HG03175 (cell line): ENCODE measurements around the gene IGFN1.
"Not testable (repeated sequence)": the region's sequence is repeated elsewhere in the genome, so short reads cannot be mapped to it uniquely, and the experiment has no call there.

Source experiments
- ATAC-seq: cut with Tn5 transposase; IDR thresholded peaks from one replicate; pipeline ENCODE4 v1.9.1; 2021; ENCODE audit warnings: mild to moderate bottlenecking, moderate library complexity; ENCODE audit not compliant: unreplicated experiment

Gene IGFN1

GRCh38 chr1:201163036-201163435 is 27.6 kb upstream of the IGFN1 start:
- not testable (repeated sequence) for ATAC-seq

- no peak for ATAC-seq
Measured at GRCh38 chr1:201163707-201164106, 26.9 kb upstream of the IGFN1 start.

GRCh38 chr1:201164645-201165044 is 26.0 kb upstream of the IGFN1 start:
- ATAC-seq = no peak

DNA sequence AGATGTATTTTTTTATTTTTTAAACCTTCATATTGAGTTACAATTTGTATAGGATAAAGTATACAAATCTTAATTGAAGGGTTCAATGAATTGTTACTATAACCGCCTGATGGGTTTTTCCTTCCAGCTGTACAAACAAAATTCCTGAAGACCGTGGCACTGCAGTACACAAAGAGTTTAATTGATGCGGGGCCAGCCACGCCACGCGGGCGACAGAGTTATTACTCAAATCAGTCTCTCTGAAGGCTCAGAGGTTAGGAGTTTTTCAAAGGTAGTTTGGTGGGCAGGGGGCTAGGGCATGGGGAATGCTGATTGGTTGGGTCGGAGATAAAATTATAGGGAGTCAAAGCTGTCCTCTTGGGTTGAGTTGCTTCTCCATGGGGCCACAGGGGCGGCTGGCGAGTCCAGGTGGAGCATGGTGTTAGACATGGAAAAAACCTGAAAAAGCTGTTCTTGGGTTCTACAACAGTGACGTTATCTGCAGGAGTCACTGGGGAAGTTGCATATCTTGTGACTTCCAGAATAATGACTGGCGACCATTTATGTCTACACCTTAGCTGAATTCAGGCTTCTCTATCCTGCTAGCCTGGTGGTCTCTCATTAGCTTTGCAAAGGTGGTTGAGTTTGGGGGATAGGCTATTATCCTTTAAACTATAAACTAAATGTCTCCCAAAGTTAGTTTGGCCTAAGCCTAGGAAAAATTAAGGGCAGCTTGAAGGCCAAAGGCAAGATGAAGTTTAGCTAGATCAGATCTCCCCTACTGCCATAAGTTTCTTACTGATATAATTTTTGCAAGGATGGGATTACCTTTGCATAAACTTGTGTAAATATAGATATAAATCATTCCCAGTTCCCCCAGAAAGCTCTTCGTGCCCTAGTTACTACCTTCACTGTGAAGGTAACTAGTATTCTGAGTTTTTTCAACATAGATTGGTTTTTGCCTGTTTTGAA is 23.3 kb upstream of the IGFN1 start:
- no peak for ATAC-seq

DNA sequence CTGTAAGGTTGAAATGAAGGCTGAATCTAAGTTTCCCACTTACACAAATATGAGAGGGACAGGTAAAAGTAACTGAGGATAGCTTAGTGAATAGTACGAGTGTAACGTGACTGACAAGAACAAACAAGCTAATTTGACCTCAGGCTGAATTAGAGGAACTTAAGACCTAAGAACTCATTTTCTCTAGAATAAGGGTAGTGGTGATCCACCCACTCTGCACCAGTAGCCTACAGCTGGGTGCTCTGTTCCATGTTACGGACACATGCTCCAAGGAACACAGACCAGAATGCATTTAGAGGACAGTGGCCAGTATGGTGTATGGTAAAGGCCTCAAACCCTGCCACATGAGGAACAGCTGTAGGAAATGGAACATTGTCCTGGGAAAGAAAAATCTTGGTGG is 21.4 kb upstream of the IGFN1 start:
- no peak for ATAC-seq

GRCh38 chr1:201169971-201170532 is 20.6 kb upstream of the IGFN1 start:
- ATAC-seq = no peak

DNA sequence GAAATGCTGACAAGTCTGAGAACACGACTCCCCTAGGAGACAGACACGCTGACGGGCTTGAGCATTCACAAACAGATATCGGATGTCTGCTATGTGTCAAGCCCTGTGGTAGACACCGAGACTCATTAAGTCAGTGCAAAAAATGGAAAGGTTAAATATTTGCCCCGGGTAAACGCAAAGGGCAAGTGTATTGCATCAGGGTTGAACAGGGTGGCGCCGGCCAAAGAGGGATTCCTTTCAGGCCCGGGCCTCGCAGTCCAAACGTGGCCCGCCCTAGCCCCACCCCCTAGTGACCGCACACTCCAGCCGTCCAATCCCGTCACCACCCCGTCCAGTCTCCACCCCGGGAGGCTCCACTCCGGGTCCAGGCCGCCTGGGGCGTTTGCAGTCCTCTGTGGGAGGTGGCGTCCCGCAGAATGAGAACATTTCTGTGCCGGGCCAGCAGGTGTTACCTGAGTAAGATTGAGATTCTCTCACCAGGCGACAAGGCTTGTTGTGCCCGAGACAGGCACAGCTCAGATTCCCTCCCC is 20.0 kb upstream of the IGFN1 start:
- peak; percentile 97 for ATAC-seq

DNA sequence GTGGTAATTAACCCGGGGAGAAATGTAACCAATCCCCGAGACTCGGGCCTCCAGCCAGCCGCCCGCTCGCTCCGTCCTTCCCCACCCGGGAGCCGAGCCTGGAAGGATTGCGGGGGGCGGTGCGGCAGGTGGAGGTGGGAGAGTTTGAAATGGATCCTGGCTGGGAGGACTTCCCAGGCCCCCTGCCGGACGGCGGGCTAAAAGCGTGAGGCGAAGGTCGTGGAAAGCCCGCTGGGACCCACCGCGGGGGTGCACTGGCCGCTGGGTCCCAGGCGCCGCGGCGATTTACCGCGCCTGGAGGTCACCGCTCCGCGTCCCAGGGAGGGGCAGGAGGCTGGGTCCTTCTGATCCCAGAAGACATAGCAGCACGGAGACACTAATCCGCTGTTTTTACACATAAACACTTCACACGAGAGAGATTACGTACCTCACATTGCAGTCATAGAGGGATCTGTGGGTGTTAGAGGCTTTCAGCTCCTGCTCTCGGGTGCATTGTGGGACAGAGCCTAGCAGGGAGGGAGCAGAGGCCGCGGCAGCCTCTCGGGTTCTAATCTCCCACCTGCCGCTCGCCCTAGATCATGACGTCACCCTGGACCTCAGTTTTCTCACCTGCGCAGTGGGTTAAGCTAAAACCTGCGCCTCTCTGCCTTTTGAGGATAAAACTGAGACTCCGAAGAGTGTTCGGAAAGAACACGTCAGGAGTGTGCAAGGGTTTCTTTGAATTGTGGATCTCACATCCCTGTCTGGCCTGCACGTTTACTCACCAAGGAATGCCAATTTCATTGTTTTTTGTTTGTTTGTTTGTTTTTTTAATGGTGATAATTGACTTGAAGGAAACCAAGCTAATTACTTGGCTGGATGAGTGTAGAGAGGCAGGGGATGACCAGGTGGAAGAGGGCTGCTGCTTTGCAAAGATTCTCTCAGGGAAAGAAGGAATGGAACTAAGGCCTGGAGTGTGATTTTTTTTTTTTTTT is 19.3 kb upstream of the IGFN1 start:
- ATAC-seq = peak; percentile 27

DNA sequence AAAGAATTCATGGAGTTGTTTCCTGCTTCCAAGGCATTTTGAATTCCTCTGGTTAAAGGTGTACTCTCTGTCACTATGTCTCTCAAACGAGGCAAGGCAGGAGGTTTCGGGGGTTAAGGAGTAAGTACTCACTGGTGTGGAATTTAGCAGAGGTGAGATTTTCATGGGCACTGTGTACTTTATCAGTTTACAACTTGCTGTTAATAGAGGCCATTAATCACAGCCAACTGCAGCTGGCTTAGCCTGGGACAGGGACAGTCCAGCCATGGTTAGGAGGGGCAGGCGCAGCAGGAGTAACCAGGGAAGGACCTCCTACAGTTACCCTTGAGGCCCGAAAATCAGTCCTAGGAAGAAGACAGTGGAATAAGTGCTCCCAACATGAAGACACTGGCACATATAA is 18.3 kb upstream of the IGFN1 start:
- no peak for ATAC-seq

GRCh38 chr1:201172999-201173610 is 17.5 kb upstream of the IGFN1 start:
- ATAC-seq = no peak

DNA sequence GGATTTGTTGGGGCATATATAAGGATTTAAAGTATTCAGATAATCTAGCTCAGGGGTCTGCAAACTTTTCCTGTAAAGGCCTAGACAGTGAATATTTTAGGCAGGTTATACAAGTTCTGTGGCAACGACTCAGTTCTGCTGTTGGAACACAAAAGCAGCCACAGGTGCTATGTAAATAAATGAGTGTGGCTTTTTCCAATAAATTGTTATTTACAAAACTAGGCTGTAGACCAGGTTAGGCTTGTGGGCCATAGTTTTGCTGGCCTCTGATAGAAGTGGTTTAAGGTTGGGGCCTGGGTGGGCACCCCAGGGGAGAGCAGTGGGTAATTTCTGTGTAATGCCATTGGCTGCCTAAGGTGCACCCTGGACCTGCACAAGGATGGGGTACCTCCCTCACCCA is 16.9 kb upstream of the IGFN1 start:
- no peak for ATAC-seq

DNA sequence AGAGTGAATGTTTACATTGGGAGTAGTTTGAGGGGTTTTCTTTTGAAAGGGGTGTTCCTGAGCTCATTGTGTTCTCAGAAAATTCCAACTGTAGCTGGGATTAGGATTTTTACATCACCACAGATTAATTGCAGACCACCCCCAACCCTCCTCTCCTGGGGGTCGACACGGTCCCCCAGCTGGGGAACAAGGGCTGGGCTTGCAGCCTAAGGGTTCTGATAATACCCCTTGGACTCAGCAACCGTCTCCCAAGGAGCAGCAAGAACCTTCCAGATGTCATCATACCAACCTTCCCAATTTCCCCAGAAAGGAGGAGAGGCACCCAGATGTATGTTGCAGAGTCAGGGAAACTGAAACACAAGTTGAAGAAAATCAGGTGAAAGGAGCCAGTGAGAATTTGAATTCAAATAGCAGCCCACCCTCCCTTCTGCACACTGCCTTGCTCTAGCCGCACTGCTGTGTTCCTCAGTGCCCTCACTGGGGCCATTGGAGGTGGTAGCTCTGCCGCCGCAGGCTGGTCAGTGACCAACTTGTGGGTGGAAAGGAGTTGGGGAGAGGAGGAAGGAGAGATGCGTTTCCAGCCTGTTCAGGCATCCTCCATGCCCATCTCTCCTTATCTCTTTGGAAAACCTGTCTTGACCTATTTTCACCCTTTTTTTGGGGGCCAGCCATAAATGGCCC is 14.7 kb upstream of the IGFN1 start:
- ATAC-seq = no peak

- no peak for ATAC-seq
Measured at GRCh38 chr1:201176940-201177339, 13.7 kb upstream of the IGFN1 start.

DNA sequence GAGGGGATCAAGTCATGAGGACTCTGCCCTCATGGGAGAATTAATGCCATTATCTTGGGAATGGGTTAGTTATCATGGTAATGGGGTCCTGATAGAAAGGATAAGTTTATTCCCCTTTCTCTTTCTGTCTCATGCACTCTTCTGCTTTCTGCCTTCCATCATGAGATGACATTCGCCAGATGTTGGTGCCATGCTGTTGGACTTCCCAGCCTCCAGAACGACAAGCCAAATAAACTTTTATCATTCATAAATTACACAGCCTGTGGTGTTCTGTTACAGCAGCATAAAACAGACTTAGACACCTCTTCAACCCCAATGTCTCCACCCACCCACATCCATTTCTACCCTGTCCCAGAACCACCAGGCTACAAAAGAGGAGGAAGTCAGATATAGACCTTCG is 11.9 kb upstream of the IGFN1 start:
- ATAC-seq = no peak

DNA sequence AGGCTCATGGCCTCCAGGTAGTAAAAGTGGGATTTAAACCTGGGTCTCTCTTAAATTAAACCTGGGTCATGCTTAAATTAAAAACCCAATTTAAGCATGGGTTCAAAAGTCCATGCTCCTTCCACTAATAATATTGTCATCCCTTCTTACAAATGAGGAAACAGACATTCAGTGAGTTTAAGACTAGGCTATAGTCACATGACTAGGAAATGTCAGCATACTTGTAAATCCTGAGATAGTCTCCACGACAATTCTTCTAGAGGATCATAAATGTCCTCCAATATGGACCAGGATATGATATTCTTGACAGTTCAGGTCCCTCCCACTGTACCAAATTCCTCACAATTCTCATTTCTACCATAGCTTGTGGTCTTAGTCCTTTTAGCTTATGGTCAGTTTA is 10.5 kb upstream of the IGFN1 start:
- ATAC-seq = no peak

- no peak for ATAC-seq
Measured at GRCh38 chr1:201180901-201181300, 9.7 kb upstream of the IGFN1 start.

DNA sequence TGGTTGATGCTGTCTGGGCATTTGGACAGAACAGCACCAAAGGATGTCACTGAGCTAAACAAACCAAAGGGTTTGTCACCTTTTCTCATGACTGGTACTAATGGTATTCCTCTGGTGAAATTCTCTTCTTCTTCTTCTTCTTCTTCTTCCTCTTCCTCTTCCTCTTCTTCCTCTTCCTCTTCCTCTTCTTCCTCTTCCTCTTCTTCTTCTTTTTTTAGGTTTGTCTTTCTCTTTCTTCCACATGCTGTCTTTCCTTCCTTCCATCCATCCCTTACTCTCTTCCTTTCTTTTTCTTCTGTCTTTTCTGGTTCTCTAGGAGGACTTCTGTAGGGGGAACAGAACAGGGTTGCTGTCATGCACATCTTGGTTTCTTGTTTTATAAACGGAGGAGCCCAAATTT is 9.3 kb upstream of the IGFN1 start:
- no peak for ATAC-seq

- ATAC-seq = no peak
Measured at GRCh38 chr1:201181726-201182125, 8.9 kb upstream of the IGFN1 start.

DNA sequence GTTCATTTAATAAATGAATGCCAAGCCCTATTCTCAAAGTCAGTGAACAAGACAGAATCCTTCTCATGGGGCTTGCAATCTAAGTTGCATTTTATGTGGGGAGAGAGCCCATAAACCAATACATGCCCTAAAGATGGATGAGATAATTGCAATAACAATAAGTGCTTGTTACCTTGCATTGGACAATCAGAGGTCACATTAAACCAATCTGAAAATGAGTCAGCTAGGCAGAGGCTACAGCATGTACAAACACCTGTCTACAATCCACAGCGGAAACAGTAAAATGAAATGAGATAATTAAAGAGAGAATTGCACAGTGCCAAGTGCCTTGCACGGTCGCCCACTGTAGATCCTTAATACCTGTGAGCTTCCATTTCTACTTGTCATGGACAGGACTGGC is 7.4 kb upstream of the IGFN1 start:
- ATAC-seq = no peak

DNA sequence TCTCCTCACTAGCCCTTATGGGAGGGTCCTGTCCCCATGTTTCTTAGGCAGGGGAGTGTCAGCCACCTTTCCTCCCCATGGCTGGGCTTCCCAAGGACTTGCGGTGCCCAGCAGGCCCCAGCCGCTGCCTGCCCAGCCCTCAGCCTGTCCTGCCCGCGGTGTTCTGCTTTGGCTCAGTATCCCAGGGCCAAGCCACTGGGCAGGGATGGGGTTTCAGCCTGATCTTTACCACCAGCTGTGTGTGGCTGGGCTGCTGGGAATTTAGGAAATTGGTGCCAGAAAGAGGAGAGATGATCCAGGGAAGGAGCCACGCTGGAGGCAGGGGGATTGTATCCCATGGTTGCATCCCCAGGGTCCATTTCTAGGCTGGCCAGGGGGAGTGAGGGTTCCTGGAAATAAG is 6.9 kb upstream of the IGFN1 start:
- ATAC-seq = no peak
